Panc1 (cell line): Measurements from ENCODE around the gene LLPH.

Experiments
- CTCF ChIP-seq: fragments of 450-650 bp; IDR thresholded peaks from 2 replicates; pipeline ENCODE4 v1.5.1; 2017; ENCODE audit warnings: mild to moderate bottlenecking
- POLR2AphosphoS5 ChIP-seq: IDR thresholded peaks from 2 replicates; pipeline ENCODE4 v1.6.1; 2012; ENCODE audit warnings: mild to moderate bottlenecking, low read depth, low read length, moderate library complexity
- SIN3A ChIP-seq: IDR thresholded peaks from 2 replicates; pipeline ENCODE4 v1.6.1; 2012; ENCODE audit warnings: low read depth, mild to moderate bottlenecking, low read length, moderate library complexity, borderline replicate concordance; ENCODE audit not compliant: insufficient read depth

- TF ChIP-seq CTCF: no peak
- no peak for TF ChIP-seq POLR2AphosphoS5
- TF ChIP-seq SIN3A: no peak
Observed at GRCh38 chr12:66170606-66171005, 40.1 kb upstream of the LLPH start.
